ENCODE data around the gene ANXA2. TPM values are rescaled to one million over a fixed set of nuclear protein-coding genes. Genes with fewer than 3 reads are reported as not detected.

The ANXA2 gene
- total RNA-seq, 1 donor from 2014 or later = 631 TPM

- peaks cover 0 to 7% (median 0%) of the 10 kb centered on the region in 3 donors for H3K36me3 ChIP-seq (ENCODE audit: control insufficient read depth in 3 of 3, insufficient read depth in 3 of 3, low read length in 3 of 3)
- H3K27me3 ChIP-seq (ENCODE audit: control insufficient read depth in 3 of 3, insufficient read depth in 3 of 3, low read length in 3 of 3) = no peaks in the 10 kb centered on the region
- H3K4me3 ChIP-seq (ENCODE audit: low read length in 3 of 3) = peak overlapping the region in 1 of 3 donors; percentile 35
- H3K27ac ChIP-seq (ENCODE audit: low read depth, low read length) = peak overlapping the region; percentile 96
- H3K9me3 ChIP-seq (ENCODE audit: control insufficient read depth in 3 of 3, low read length in 3 of 3) = no peaks in the 10 kb centered on the region
- peaks cover 66 to 85% (median 78%) of the 10 kb centered on the region in 3 donors for H3K4me1 ChIP-seq (ENCODE audit: control insufficient read depth in 3 of 3, insufficient read depth in 3 of 3, low read length in 3 of 3)
- H3K9ac ChIP-seq (ENCODE audit: low read depth in 1 of 3, low read length in 3 of 3) = peak overlapping the region in 1 of 3 donors; percentile 52
Observed at GRCh38 chr15:60391722-60392315, 6.0 kb downstream of the ANXA2 start.

- peak overlapping the region; percentile 7 to 40 (median 23) for H3K9ac ChIP-seq (ENCODE audit: low read depth in 1 of 3, low read length in 3 of 3)
- peaks cover 63 to 85% (median 76%) of the 10 kb centered on the region in 3 donors for H3K4me1 ChIP-seq (ENCODE audit: control insufficient read depth in 3 of 3, insufficient read depth in 3 of 3, low read length in 3 of 3)
- H3K4me3 ChIP-seq (ENCODE audit: low read length in 3 of 3) = peak overlapping the region in 1 of 3 donors; percentile 27
Observed at GRCh38 chr15:60390871-60391501, 6.8 kb downstream of the ANXA2 start.

GRCh38 chr15:60390231-60390630 lies 7.6 kb downstream of the ANXA2 start:
- Histone ChIP-seq H3K4me3 (ENCODE audit: low read length in 3 of 3) (peak overlapping the region in 1 of 3 donors; percentile 8), H3K27ac (ENCODE audit: low read depth, low read length) (peak overlapping the region; percentile 96), H3K27me3 (ENCODE audit: control insufficient read depth in 3 of 3, insufficient read depth in 3 of 3, low read length in 3 of 3) (no peaks in the 10 kb centered on the region), H3K36me3 (ENCODE audit: control insufficient read depth in 3 of 3, insufficient read depth in 3 of 3, low read length in 3 of 3) (peaks cover 0 to 1% (median 0%) of the 10 kb centered on the region in 3 donors), H3K4me1 (ENCODE audit: control insufficient read depth in 3 of 3, insufficient read depth in 3 of 3, low read length in 3 of 3) (peaks cover 57 to 80% (median 69%) of the 10 kb centered on the region in 3 donors), H3K9ac (ENCODE audit: low read depth in 1 of 3, low read length in 3 of 3) (no peak overlapping the region), H3K9me3 (ENCODE audit: control insufficient read depth in 3 of 3, low read length in 3 of 3) (no peaks in the 10 kb centered on the region)

More at GRCh38 chr15:60390871-60391501, 6.8 kb downstream of the ANXA2 start:
- H3K27me3 ChIP-seq (ENCODE audit: control insufficient read depth in 3 of 3, insufficient read depth in 3 of 3, low read length in 3 of 3) = no peaks in the 10 kb centered on the region
- H3K9me3 ChIP-seq (ENCODE audit: control insufficient read depth in 3 of 3, low read length in 3 of 3) = no peaks in the 10 kb centered on the region
- H3K36me3 ChIP-seq (ENCODE audit: control insufficient read depth in 3 of 3, insufficient read depth in 3 of 3, low read length in 3 of 3) = peaks cover 0 to 7% (median 0%) of the 10 kb centered on the region in 3 donors
- H3K27ac ChIP-seq (ENCODE audit: low read depth, low read length) = peak overlapping the region; percentile 96

- peaks cover 51 to 72% (median 64%) of the 10 kb centered on the region in 3 donors for H3K4me1 ChIP-seq (ENCODE audit: control insufficient read depth in 3 of 3, insufficient read depth in 3 of 3, low read length in 3 of 3)
- peak overlapping the region in 2 of 3 donors; percentile 9 to 34 for H3K9ac ChIP-seq (ENCODE audit: low read depth in 1 of 3, low read length in 3 of 3)
- peak overlapping the region; percentile 0 to 38 (median 18) for H3K4me3 ChIP-seq (ENCODE audit: low read length in 3 of 3)
- H3K9me3 ChIP-seq (ENCODE audit: control insufficient read depth in 3 of 3, low read length in 3 of 3) = no peaks in the 10 kb centered on the region
- no peaks in the 10 kb centered on the region for H3K36me3 ChIP-seq (ENCODE audit: control insufficient read depth in 3 of 3, insufficient read depth in 3 of 3, low read length in 3 of 3)
- H3K27ac ChIP-seq (ENCODE audit: low read depth, low read length) = peak overlapping the region; percentile 39
- H3K27me3 ChIP-seq (ENCODE audit: control insufficient read depth in 3 of 3, insufficient read depth in 3 of 3, low read length in 3 of 3) = no peaks in the 10 kb centered on the region
Observed at GRCh38 chr15:60389261-60390077, 8.3 kb downstream of the ANXA2 start.

GRCh38 chr15:60387321-60387720 lies 10.5 kb downstream of the ANXA2 start:
- H3K9me3 ChIP-seq (ENCODE audit: control insufficient read depth in 3 of 3, low read length in 3 of 3) = no peaks in the 10 kb centered on the region
- H3K4me3 ChIP-seq (ENCODE audit: low read length in 3 of 3) = no peak overlapping the region
- no peak overlapping the region for H3K9ac ChIP-seq (ENCODE audit: low read depth in 1 of 3, low read length in 3 of 3)
- H3K4me1 ChIP-seq (ENCODE audit: control insufficient read depth in 3 of 3, insufficient read depth in 3 of 3, low read length in 3 of 3) = peaks cover 33 to 58% (median 56%) of the 10 kb centered on the region in 3 donors
- H3K27me3 ChIP-seq (ENCODE audit: control insufficient read depth in 3 of 3, insufficient read depth in 3 of 3, low read length in 3 of 3) = no peaks in the 10 kb centered on the region
- peaks cover 0 to 6% (median 0%) of the 10 kb centered on the region in 3 donors for H3K36me3 ChIP-seq (ENCODE audit: control insufficient read depth in 3 of 3, insufficient read depth in 3 of 3, low read length in 3 of 3)
- H3K27ac ChIP-seq (ENCODE audit: low read depth, low read length) = no peak overlapping the region

- Histone ChIP-seq H3K9ac (ENCODE audit: low read depth in 1 of 3, low read length in 3 of 3) (no peak overlapping the region), H3K9me3 (ENCODE audit: control insufficient read depth in 3 of 3, low read length in 3 of 3) (no peaks in the 10 kb centered on the region), H3K36me3 (ENCODE audit: control insufficient read depth in 3 of 3, insufficient read depth in 3 of 3, low read length in 3 of 3) (peaks cover 0 to 6% (median 0%) of the 10 kb centered on the region in 3 donors), H3K27me3 (ENCODE audit: control insufficient read depth in 3 of 3, insufficient read depth in 3 of 3, low read length in 3 of 3) (no peaks in the 10 kb centered on the region), H3K4me3 (ENCODE audit: low read length in 3 of 3) (no peak overlapping the region), H3K27ac (ENCODE audit: low read depth, low read length) (no peak overlapping the region), H3K4me1 (ENCODE audit: control insufficient read depth in 3 of 3, insufficient read depth in 3 of 3, low read length in 3 of 3) (peaks cover 28 to 53% (median 49%) of the 10 kb centered on the region in 3 donors)
Observed at GRCh38 chr15:60386615-60387014, 11.2 kb downstream of the ANXA2 start.

- H3K4me3 ChIP-seq (ENCODE audit: low read length in 3 of 3) = no peak overlapping the region
- H3K27ac ChIP-seq (ENCODE audit: low read depth, low read length) = no peak overlapping the region
- no peaks in the 10 kb centered on the region for H3K9me3 ChIP-seq (ENCODE audit: control insufficient read depth in 3 of 3, low read length in 3 of 3)
- peaks cover 0 to 10% (median 3%) of the 10 kb centered on the region in 3 donors for H3K36me3 ChIP-seq (ENCODE audit: control insufficient read depth in 3 of 3, insufficient read depth in 3 of 3, low read length in 3 of 3)
- H3K27me3 ChIP-seq (ENCODE audit: control insufficient read depth in 3 of 3, insufficient read depth in 3 of 3, low read length in 3 of 3) = no peaks in the 10 kb centered on the region
- peaks cover 20 to 46% (median 46%) of the 10 kb centered on the region in 3 donors for H3K4me1 ChIP-seq (ENCODE audit: control insufficient read depth in 3 of 3, insufficient read depth in 3 of 3, low read length in 3 of 3)
- H3K9ac ChIP-seq (ENCODE audit: low read depth in 1 of 3, low read length in 3 of 3) = no peak overlapping the region
Observed at GRCh38 chr15:60385620-60386552, 11.9 kb downstream of the ANXA2 start.

- H3K27ac ChIP-seq (ENCODE audit: low read depth, low read length) = no peak overlapping the region
- no peaks in the 10 kb centered on the region for H3K27me3 ChIP-seq (ENCODE audit: control insufficient read depth in 3 of 3, insufficient read depth in 3 of 3, low read length in 3 of 3)
- H3K36me3 ChIP-seq (ENCODE audit: control insufficient read depth in 3 of 3, insufficient read depth in 3 of 3, low read length in 3 of 3) = peaks cover 0 to 16% (median 10%) of the 10 kb centered on the region in 3 donors
- no peak overlapping the region for H3K9ac ChIP-seq (ENCODE audit: low read depth in 1 of 3, low read length in 3 of 3)
- H3K9me3 ChIP-seq (ENCODE audit: control insufficient read depth in 3 of 3, low read length in 3 of 3) = no peaks in the 10 kb centered on the region
- no peak overlapping the region for H3K4me3 ChIP-seq (ENCODE audit: low read length in 3 of 3)
- H3K4me1 ChIP-seq (ENCODE audit: control insufficient read depth in 3 of 3, insufficient read depth in 3 of 3, low read length in 3 of 3) = peaks cover 12 to 41% (median 41%) of the 10 kb centered on the region in 3 donors
Observed at GRCh38 chr15:60384526-60385126, 13.2 kb downstream of the ANXA2 start.

- Histone ChIP-seq H3K9me3 (ENCODE audit: control insufficient read depth in 3 of 3, low read length in 3 of 3) (no peaks in the 10 kb centered on the region), H3K4me1 (ENCODE audit: control insufficient read depth in 3 of 3, insufficient read depth in 3 of 3, low read length in 3 of 3) (peaks cover 7 to 41% (median 39%) of the 10 kb centered on the region in 3 donors), H3K9ac (ENCODE audit: low read depth in 1 of 3, low read length in 3 of 3) (no peak overlapping the region), H3K27me3 (ENCODE audit: control insufficient read depth in 3 of 3, insufficient read depth in 3 of 3, low read length in 3 of 3) (no peaks in the 10 kb centered on the region), H3K4me3 (ENCODE audit: low read length in 3 of 3) (no peak overlapping the region), H3K27ac (ENCODE audit: low read depth, low read length) (no peak overlapping the region), H3K36me3 (ENCODE audit: control insufficient read depth in 3 of 3, insufficient read depth in 3 of 3, low read length in 3 of 3) (peaks cover 0 to 19% (median 10%) of the 10 kb centered on the region in 3 donors)
Observed at GRCh38 chr15:60384053-60384452, 13.7 kb downstream of the ANXA2 start.

Data from skeletal muscle tissue (tissue), 4 donors.